Gastroesophageal sphincter (tissue), 3 donors: Measurements from ENCODE around the gene PRKD1.

Experiments
- CTCF ChIP-seq, 4 experiments: fragments of 200-600 bp in 2 of 4; fragments of 450-650 bp in 2 of 4; sonication (generic) in 1 of 4; IDR thresholded peaks; one replicate each; pipeline ENCODE4 v1.5.1; 2017 to 2019; ENCODE audit warnings: antibody characterized with exemption in 4 of 4, mild to moderate bottlenecking in 2 of 4, moderate library complexity in 2 of 4
- EP300 ChIP-seq: sonication (generic); formaldehyde crosslinking; IDR thresholded peaks from one replicate; pipeline ENCODE4 v1.6.1; 2017; ENCODE audit warnings: antibody characterized with exemption, mild to moderate bottlenecking
- POLR2A ChIP-seq, 2 donors: fragments of 450-650 bp; IDR thresholded peaks; one replicate each; pipeline ENCODE4 v1.6.1; 2017; ENCODE audit warnings: antibody characterized with exemption in 2 of 2, mild to moderate bottlenecking in 2 of 2, moderate library complexity in 1 of 2
- POLR2AphosphoS5 ChIP-seq: sonication (generic); formaldehyde crosslinking; IDR thresholded peaks from one replicate; pipeline ENCODE4 v1.6.1; 2017; ENCODE audit warnings: antibody characterized with exemption

GRCh38 chr14:29618323-29619067 lies 309.2 kb downstream of the PRKD1 start:
- TF ChIP-seq POLR2AphosphoS5 (no peak), POLR2A (IDR thresholded peaks at IDR 0.05) (no peak), CTCF (IDR thresholded peaks at IDR 0.05) (no peak), EP300 (no peak)
